Suprapubic skin (tissue), 4 donors: ENCODE results near the gene ZC3H14. TPM values are rescaled to one million over a fixed set of nuclear protein-coding genes. Genes with fewer than 3 reads are reported as not detected.

Experiments
- DNase-seq, 2 donors: peaks; one replicate each; pipeline ENCODE4 v3.0.0-alpha.2; 2019; ENCODE audit warnings: low spot score in 2 of 2
- H3K27ac ChIP-seq: fragments of 200-600 bp; sonication (generic); one replicate; pipeline ENCODE4 v1.5.1; 2019
- H3K27me3 ChIP-seq: fragments of 200-600 bp; sonication (generic); one replicate; pipeline ENCODE4 v1.5.1; 2019
- H3K36me3 ChIP-seq: fragments of 200-600 bp; sonication (generic); one replicate; pipeline ENCODE4 v1.5.1; 2019
- H3K4me1 ChIP-seq: fragments of 200-600 bp; sonication (generic); one replicate; pipeline ENCODE4 v1.5.1; 2019
- H3K4me3 ChIP-seq: fragments of 200-600 bp; sonication (generic); one replicate; pipeline ENCODE4 v1.5.1; 2019; ENCODE audit warnings: mild to moderate bottlenecking
- H3K9me3 ChIP-seq: fragments of 200-600 bp; sonication (generic); one replicate; pipeline ENCODE4 v1.5.1; 2019
- EP300 ChIP-seq: sonication (generic); formaldehyde crosslinking; IDR thresholded peaks from one replicate; pipeline ENCODE4 v1.6.1; 2017; ENCODE audit warnings: antibody characterized with exemption
- POLR2A ChIP-seq, 2 donors: fragments of 450-650 bp; IDR thresholded peaks; one replicate each; pipeline ENCODE4 v1.6.1; 2017; ENCODE audit warnings: antibody characterized with exemption in 2 of 2, mild to moderate bottlenecking in 2 of 2, moderate library complexity in 2 of 2
- POLR2AphosphoS5 ChIP-seq, 3 donors: sonication (generic); formaldehyde crosslinking; IDR thresholded peaks; one replicate each; pipeline ENCODE4 v1.6.1; 2017; ENCODE audit warnings: antibody characterized with exemption in 3 of 3
- WGBS: methylation state at CpG from one replicate; pipeline ENCODE4 v1.1.5; 2018; 5-methylcytosine and 5-hydroxymethylcytosine counted together
- total RNA-seq, 4 donors: library from RNA; depleted of rRNA; stranded (reverse); fragments of >200 nt; gene quantifications; one replicate each; pipeline ENCODE4 v1.1.0, GENCODE V29; 2016
- TF ChIP-seq, protein P1 (sequence below), 2 donors: fragments of 200-600 bp in 1 of 2; fragments of 450-650 bp in 1 of 2; sonication (generic) in 1 of 2; IDR thresholded peaks; one replicate each; pipeline ENCODE4 v1.5.1; 2016 to 2019; ENCODE audit warnings: antibody characterized with exemption in 2 of 2, mild to moderate bottlenecking in 1 of 2, moderate library complexity in 1 of 2

Gene ZC3H14
- total RNA-seq, 4 donors from 2014 or later, result 49.2 to 83.6 (median 59.9) TPM

DNA sequence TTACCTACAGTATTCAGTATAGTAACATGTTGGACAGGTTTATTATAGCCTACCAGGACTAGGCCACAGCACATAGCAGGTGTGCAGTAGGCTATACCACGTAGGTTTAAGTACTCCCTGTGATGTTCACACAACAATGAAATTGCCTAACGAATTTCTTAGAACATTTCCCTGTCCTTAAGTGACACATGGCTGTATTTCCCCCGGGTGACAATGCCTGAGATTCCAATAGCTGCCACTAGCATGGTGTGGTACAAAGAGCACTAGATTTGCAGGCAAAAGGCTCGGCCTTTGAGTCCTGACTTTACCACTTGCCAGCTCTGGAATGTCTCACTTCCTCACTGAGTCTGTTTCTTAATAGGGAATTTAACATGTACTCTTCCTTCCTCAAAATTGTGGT lies 27.7 kb upstream of the ZC3H14 start:
- Histone ChIP-seq H3K4me3 (no peak overlapping the region), H3K27me3 (no peaks in the 10 kb centered on the region), H3K9me3 (no peaks in the 10 kb centered on the region), H3K36me3 (peaks cover 17% of the 10 kb centered on the region), H3K27ac (no peak overlapping the region), H3K4me1 (no peaks in the 10 kb centered on the region)
- no peak for DNase-seq
- 62% methylated on average over 4 of the region's 4 CpGs for WGBS
- TF ChIP-seq POLR2AphosphoS5 (IDR thresholded peaks at IDR 0.05) (no peak), EP300 (no peak), POLR2A (IDR thresholded peaks at IDR 0.05) (no peak)
- TF ChIP-seq, protein P1, sequence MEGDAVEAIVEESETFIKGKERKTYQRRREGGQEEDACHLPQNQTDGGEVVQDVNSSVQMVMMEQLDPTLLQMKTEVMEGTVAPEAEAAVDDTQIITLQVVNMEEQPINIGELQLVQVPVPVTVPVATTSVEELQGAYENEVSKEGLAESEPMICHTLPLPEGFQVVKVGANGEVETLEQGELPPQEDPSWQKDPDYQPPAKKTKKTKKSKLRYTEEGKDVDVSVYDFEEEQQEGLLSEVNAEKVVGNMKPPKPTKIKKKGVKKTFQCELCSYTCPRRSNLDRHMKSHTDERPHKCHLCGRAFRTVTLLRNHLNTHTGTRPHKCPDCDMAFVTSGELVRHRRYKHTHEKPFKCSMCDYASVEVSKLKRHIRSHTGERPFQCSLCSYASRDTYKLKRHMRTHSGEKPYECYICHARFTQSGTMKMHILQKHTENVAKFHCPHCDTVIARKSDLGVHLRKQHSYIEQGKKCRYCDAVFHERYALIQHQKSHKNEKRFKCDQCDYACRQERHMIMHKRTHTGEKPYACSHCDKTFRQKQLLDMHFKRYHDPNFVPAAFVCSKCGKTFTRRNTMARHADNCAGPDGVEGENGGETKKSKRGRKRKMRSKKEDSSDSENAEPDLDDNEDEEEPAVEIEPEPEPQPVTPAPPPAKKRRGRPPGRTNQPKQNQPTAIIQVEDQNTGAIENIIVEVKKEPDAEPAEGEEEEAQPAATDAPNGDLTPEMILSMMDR (IDR thresholded peaks at IDR 0.05), result no peak

DNA sequence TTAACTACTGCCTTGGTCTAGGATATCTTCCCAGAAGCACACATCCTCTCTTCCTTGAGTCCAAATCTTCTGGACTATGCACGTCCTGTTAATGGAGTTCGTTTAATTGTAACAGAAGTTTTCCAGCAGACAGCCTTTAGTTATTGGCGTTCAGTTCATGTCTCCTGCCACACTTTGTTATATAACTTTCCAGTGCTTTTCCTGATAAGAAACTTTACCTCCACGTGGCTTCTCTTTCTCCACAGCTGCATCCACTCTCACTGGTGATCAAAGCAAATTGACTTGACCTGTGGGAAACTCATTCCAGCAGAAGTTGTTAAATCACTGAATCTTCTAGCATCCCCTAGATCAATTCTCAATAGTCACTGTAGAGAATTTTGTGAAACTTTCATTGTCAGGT lies 27.0 kb upstream of the ZC3H14 start:
- H3K27me3 ChIP-seq, result no peaks in the 10 kb centered on the region
- no peak for DNase-seq
- H3K9me3 ChIP-seq, result no peaks in the 10 kb centered on the region
- peaks cover 17% of the 10 kb centered on the region for H3K36me3 ChIP-seq
- H3K4me3 ChIP-seq, result no peak overlapping the region
- H3K4me1 ChIP-seq, result no peaks in the 10 kb centered on the region
- WGBS, result 49% methylated on average over 4 of the region's 4 CpGs
- no peak for TF ChIP-seq POLR2AphosphoS5 (IDR thresholded peaks at IDR 0.05)
- TF ChIP-seq, protein P1 (IDR thresholded peaks at IDR 0.05), result no peak
- TF ChIP-seq EP300, result no peak
- no peak for TF ChIP-seq POLR2A (IDR thresholded peaks at IDR 0.05)
- no peak overlapping the region for H3K27ac ChIP-seq

DNA sequence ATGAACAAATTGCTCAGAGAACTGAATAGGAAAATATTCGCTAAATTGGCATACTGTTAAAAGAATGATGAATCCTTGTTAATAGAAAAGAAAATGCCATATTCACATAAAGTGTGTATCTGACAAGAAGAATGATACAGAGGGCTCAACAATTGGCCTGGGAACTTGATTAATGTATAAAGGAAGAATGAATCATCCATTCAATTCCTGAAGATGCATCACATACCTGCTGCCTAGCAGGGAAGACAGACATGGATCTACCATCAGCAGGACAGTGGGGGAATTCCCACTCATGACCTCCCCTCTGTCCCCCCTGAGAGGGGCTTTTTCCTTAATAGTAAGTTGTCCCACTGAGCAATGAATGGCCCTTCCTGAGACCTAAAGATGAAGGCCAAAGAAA lies 21.5 kb upstream of the ZC3H14 start:
- H3K4me1 ChIP-seq, result no peaks in the 10 kb centered on the region
- H3K27me3 ChIP-seq, result no peaks in the 10 kb centered on the region
- no peak for DNase-seq
- peaks cover 10% of the 10 kb centered on the region for H3K36me3 ChIP-seq
- H3K27ac ChIP-seq, result no peak overlapping the region
- 95% methylated on average over 1 of the region's 1 CpG for WGBS
- no peak overlapping the region for H3K4me3 ChIP-seq
- TF ChIP-seq POLR2AphosphoS5 (IDR thresholded peaks at IDR 0.05) (no peak), EP300 (no peak), POLR2A (IDR thresholded peaks at IDR 0.05) (no peak)
- TF ChIP-seq, protein P1 (IDR thresholded peaks at IDR 0.05), result no peak
- H3K9me3 ChIP-seq, result no peaks in the 10 kb centered on the region

DNA sequence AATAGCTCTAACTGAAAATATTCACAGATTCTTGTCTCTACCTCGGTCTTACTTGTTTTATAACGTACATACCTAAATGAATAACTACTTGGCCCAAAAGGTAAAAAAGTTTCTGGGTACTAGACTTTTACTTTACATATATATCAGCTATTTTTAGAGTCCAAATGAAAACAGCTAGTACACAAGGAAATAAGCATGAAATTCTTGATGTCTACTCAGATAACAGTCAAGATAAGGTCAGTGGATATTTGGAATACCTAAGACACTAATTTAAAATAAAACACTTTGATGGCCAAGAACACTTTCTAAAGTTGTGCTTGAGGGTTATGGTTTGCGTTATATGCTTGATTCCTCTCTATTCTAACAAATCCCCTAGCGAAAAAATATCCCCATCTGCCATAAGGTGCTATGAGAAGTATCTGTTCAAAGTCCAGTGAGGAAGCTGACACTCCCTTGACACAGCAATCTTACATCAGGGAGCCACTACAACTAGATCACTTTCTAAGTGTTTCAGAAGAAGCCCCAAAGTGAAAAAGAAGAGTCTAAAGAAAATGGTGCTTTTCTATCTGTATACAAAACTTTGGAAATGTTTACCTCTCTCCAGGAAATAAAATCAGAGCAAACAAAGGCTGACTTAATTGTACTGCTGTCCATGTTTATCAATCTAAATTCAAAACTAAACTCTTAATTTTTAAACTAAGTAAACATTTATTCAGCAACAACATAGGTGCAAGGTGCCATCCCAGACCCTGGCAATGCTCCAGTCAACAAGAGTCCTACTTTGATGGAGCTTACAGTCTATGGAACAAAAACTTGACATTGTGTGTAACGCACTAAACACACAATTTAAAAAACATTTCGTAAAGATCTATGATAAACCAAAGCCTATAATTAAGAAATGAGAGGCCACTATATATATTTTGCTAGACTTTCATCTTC lies 19.7 kb upstream of the ZC3H14 start:
- no peak overlapping the region for H3K27ac ChIP-seq
- no peaks in the 10 kb centered on the region for H3K9me3 ChIP-seq
- no peak overlapping the region for H3K4me3 ChIP-seq
- peaks cover 9% of the 10 kb centered on the region for H3K36me3 ChIP-seq
- no peak for DNase-seq
- WGBS, result 77% methylated on average over 6 of the region's 6 CpGs
- H3K4me1 ChIP-seq, result peaks cover 3% of the 10 kb centered on the region
- TF ChIP-seq EP300 (no peak), POLR2AphosphoS5 (IDR thresholded peaks at IDR 0.05) (no peak), POLR2A (IDR thresholded peaks at IDR 0.05) (no peak)
- TF ChIP-seq, protein P1 (IDR thresholded peaks at IDR 0.05), result no peak
- H3K27me3 ChIP-seq, result no peaks in the 10 kb centered on the region

DNA sequence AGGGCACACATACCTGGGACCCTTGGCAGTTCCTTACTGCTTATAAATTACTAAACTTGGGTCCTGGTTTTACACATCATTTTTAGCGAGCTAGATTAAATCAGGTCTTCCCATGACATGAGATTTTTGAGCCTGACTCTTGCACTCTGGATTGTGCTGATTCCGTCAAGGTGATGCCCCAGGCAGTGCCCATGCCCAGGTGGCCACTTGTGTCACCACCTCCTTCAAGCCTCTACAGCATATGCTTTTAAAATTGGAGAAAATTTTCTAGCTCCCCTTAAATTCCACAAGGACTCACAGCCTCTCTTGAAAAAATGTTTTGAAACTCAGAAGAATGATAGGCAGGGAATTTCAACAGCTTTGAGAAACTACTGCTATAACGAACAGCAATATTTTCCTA lies 17.6 kb upstream of the ZC3H14 start:
- Histone ChIP-seq H3K27me3 (no peaks in the 10 kb centered on the region), H3K4me3 (no peak overlapping the region), H3K27ac (no peak overlapping the region), H3K4me1 (peaks cover 11% of the 10 kb centered on the region), H3K9me3 (no peaks in the 10 kb centered on the region), H3K36me3 (peaks cover 10% of the 10 kb centered on the region)
- no peak for DNase-seq
- 93% methylated on average over 3 of the region's 3 CpGs for WGBS
- TF ChIP-seq POLR2AphosphoS5 (IDR thresholded peaks at IDR 0.05) (no peak), EP300 (no peak), POLR2A (IDR thresholded peaks at IDR 0.05) (no peak)
- TF ChIP-seq, protein P1 (IDR thresholded peaks at IDR 0.05), result no peak
